ENCODE results near the gene GLRX3. TPM values are rescaled to one million over a fixed set of nuclear protein-coding genes. Genes with fewer than 3 reads are reported as not detected.
"Not testable (repeated sequence)": the region's sequence is repeated elsewhere in the genome, so short reads cannot be mapped to it uniquely, and the experiment has no call there.

GLRX3 gene
- total RNA-seq: 112 and 116 TPM in 2 replicates
- 76.7 TPM for polyA plus RNA-seq (2012)

DNA sequence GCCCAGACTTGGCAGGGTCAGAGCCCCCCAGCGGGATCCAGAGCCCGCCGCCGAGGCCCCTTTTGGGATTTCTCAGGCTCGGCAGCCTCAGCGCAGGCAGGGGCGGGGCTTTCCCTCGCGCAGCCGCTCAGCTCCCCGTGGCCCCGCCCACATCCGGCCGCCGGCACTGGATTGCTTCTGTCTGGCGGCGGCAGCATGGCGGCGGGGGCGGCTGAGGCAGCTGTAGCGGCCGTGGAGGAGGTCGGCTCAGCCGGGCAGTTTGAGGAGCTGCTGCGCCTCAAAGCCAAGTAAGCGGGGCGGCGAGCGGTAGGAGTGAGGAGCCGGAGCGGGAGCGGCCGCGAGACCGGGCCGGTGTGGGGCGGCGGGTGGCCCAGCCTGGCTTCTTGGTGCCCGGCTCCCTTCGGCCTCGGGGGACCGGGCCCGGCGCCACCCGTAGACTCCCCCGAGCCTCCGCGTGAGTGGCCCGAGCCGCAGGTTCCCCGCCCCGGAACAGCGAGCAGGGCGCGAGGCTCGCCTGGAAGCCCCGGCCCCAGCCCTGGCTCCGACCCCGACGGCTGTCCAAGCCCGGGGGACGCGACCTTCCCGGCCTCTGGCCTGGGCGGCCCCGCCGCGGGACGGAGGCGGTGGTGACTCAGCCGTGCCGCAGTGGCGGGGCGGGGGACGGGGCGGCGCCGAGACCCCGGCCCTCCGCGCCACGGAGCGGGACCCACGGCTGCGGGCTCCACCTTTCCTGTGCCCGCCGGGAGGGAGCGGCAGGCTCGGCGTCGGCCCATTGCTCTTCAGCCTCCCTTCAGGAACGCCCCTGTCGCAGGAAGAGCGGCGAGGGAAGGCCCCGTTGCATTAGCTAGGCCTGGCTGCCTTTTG, at the start of gene GLRX3:
Gene GLRX3, plus strand, starts transcription at position 166 of the 864 bp plus-strand sequence. Its CDS starts 30 bp downstream, at position 196.
- DNase-seq (ENCODE audit: low read depth): peak; percentile 88

DNA sequence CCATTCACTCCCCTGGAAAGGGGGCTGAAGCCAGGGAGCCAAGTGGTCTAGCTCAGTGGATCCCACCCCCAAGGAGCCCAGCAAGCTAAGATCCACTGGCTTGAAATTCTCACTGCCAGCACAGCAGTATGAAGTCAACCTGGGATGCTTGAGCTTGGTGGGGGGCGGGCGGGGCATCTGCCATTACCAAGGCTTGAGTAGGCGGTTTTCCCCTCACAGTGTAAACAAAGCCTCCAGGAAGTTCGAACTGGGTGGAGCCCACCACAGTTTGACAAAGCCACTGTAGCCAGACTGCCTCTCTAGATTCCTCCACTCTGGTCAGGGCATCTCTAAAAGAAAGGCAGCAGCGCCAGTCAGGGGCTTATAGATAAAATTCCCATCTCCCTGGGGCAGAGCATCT, 45.6 kb upstream of the GLRX3 start:
- not testable (repeated sequence) for DNase-seq (ENCODE audit: low read depth)

GRCh38 chr10:130099344-130099743, 36.8 kb upstream of the GLRX3 start:
- no peak for DNase-seq (ENCODE audit: low read depth)

DNA sequence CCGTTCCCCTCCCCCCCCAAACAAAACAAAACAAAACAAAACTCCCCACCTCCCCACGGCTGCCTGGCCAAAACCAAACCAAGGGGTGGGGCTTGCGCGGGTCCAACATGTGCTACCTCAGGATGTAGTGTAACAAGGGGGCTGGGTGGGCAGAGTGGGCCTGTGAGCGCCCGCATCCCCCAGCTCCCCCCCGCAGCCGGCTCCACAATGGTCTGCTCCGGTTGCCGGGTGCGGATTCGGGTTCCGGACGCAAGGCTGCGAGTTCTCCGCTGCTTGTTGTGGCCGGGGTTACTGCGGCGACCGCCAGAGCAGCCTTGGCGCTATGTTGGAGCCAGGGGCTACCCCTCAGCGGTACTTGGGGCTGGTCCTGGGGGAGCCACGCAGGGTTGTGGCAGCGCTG, 30.5 kb upstream of the GLRX3 start:
- DNase-seq (ENCODE audit: low read depth): no peak

DNA sequence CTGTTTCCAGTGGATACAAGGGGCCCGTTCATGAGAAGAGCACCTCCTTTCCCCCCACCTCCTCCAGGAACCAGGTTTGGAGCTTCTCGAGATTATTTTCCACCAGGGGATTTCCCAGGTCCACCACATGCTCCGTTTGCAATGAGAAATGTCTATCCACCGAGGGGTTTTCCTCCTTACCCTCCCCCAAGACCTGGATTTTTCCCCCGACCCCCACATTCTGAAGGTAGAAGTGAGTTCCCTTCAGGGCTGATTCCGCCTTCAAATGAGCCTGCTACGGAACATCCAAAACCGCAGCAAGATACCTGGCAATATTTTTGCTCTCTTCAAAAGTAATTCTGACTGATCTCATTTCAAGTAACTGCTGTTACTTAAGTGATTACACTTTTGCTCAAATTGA, 28.0 kb upstream of the GLRX3 start:
- DNase-seq (ENCODE audit: low read depth): not testable (repeated sequence)

DNA sequence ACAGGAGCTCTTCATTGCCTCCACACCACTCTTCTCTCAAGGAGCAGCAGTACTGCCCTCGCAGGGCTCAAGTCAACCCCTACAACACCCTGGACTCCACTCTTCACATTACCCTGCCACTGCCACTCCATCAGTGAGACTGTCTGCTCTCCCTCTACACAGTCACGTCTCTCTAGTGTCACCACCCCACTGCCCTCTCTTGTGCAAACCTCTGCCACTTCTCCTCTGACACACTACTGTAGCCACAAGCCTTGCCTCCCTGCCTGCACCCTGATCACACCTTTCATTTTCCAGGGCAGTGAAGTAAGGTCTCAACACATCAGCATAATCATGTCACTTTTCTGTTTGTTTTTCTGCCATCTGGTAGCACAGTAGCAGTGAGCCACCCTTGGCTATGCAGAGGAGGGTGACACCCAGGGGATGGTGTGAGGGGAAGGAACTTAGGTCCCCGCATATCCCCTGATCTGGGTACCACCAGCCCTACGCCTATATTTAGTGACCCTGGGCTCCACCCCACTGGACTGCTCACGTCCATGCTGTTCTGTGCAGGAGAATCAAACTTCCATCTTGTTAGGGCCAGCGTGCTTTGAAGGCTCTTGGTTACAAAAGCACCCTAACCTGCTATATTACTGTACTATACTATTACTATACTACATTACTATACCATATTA, 27.1 kb upstream of the GLRX3 start:
- no peak for DNase-seq (ENCODE audit: low read depth)

GRCh38 chr10:130109796-130110245, 26.4 kb upstream of the GLRX3 start:
- DNase-seq (ENCODE audit: low read depth): peak; percentile 92

- peak; percentile 98 for DNase-seq (ENCODE audit: low read depth)
Observed at GRCh38 chr10:130110246-130111112, 25.7 kb upstream of the GLRX3 start, which contains the start of gene C10orf143. Gene C10orf143, minus strand, starts transcription at chr10:130110830. Its CDS starts 58 bp downstream, at chr10:130110772.

DNA sequence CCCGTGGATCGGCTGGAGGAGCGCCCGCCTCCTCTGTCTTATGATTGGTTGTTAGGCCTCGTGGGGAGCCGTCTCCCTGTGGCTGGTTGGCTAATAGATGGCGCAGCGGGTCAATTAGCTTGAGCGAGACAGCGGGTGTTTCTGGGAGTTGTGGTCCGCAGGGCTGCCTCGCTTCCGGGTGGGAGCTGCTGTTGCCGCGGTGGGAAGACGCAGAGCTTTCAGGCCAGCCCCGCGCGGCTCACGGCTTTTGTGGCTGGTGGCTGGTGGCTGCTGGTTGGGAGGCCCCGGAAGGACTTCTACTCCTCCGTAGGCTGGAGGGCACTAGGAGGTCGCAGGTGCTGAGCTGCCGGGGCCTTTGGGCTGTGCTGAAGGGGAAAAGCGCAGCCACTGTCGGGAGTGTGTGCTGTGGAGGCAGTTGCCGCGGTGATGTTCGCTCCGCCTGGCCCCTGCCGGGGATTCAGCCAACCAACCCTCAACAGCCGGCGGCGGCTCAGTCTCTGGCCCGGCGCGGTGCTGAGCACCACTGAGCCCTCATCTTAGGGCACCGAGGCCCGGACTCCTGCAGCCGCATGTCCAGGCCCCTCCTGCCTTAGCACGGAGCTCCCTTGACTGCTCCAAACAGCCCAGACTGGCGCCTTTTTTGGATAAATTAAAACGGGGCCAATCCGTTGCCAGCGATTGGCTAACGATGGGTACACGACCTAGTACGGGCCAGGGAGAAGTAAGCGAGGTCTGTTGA, 24.9 kb upstream of the GLRX3 start:
- peak; percentile 99 for DNase-seq (ENCODE audit: low read depth)

DNA sequence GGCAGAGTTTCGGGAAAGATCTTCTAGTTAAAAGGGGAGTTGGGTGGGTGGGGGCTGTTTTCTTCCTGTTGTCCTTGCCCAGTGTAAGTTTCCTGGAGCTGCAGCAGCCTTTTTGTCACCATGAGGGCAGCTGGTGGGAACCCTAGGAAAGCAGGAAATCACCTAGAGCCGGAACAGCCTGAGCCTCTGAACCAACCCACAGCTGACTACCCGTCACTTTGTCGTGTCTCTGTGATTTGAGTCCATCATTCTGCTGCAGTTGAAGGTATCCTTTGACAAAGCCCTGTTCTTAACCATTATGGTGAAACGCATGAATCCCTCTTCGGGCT, 24.4 kb upstream of the GLRX3 start:
- DNase-seq (ENCODE audit: low read depth): no peak

DNA sequence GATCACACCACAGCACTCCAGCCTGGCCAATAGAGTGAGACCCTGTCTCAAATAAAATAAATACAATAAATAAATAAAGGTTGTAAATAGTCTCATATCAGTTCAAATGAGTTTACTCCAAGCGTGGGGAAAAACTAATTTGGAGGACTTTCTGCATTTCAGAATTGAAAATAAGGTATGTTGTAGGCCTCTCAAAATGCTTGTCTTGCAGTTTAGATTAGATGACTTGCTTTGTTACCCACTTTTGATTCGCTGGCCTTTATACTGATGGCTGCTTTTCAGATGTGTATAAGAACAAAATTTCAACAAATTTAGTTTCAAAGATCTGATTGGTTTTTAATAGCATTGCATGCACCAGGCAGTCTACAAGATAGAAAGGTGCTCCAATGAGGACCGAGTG, 23.4 kb upstream of the GLRX3 start:
- DNase-seq (ENCODE audit: low read depth): no peak

DNA sequence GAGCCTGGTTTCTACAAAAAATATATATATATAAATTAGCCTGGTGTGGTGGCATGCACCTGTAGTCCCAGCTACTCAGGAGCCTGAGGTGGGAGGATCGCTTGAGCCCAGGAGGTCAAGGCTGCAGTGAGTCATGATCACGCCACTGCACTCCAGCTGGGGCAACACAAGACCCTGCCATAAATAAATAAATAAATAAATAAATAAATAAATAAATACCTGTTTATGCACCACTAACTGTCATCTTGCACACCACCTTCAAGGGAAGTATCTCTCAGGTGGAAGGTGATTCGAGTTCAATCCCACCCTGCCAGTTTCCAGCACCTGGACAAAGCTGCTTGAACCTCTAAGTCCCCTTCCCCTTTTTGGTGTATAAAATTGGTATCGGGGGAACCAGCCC, 19.2 kb upstream of the GLRX3 start:
- not testable (repeated sequence) for DNase-seq (ENCODE audit: low read depth)

GRCh38 chr10:130117535-130117934, 18.7 kb upstream of the GLRX3 start:
- not testable (repeated sequence) for DNase-seq (ENCODE audit: low read depth)

GRCh38 chr10:130121486-130122079, 14.6 kb upstream of the GLRX3 start:
- DNase-seq (ENCODE audit: low read depth): no peak

- peak; percentile 80 for DNase-seq (ENCODE audit: low read depth)
Observed at GRCh38 chr10:130127364-130128061, 8.7 kb upstream of the GLRX3 start.

- no peak for DNase-seq (ENCODE audit: low read depth)
Observed at GRCh38 chr10:130128062-130128781, 8.0 kb upstream of the GLRX3 start.

- DNase-seq (ENCODE audit: low read depth): no peak
Observed at GRCh38 chr10:130128922-130129321, 7.3 kb upstream of the GLRX3 start.

DNA sequence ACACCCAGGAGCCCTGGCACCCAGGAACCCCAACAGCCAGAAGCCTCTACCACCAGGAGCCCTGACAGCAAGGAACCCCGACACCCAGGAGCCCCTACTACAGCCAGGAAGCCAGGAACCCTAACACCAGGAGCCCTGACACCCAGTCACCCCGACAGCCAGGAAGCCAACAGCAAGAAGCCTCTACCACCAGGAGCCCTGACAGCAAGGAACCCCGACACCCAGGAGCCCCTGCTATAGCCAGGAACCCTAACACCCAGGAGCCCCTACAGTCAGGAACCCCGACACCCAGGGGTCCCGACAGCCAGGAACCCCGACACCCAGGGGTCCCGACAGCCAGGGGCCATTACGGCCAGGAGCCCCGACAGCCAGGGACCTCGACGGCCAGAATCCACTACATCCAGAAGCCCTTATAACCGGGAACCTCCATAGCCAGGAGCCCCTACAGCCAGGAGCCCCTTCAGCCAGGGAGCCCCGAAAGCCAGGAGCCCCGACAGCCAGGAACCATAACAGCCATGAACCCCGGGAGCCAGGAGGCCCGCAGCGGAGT, 440 bp upstream of the GLRX3 start:
- no peak for DNase-seq (ENCODE audit: low read depth)

DNA sequence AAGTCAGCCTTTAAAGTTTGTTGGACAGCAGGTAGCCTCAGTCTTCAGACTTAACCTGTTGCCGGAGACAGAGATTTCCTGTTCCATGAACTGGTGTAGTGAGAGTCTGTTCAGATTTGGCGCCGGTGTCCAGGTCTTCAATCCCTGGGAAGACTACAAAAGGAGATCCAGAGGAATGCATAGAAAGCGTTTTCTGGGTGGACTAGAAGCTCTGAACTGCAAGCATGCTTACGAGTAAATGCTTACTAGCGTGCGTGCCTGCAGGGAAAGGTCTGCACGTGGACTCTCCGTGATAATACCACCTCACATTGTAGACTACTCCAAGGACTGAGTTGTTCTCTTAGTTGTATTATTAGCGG, 878 bp downstream of the GLRX3 start:
- DNase-seq (ENCODE audit: low read depth): peak; percentile 23
